ENCODE data around the gene DYNLL1. TPM values are rescaled to one million over a fixed set of nuclear protein-coding genes. Genes with fewer than 3 reads are reported as not detected.

Gene DYNLL1
- total and polyA plus RNA-seq, 2 of the 13 experiments (the other 11 are each of a cell fraction or from before 2014, with no cell fraction given), result 271 to 294 TPM

GRCh38 chr12:120534203-120534702 is 38.3 kb downstream of the DYNLL1 start, which contains the start of gene RNF10 (continued):
- no peak for TF ChIP-seq ATF3 (CRISPR knock-in tag; IDR thresholded peaks at IDR 0.05)
- TF ChIP-seq SMARCE1 (IDR thresholded peaks at IDR 0.05; ENCODE audit: borderline replicate concordance), result no peak
- no peak for TF ChIP-seq ZNF224 (CRISPR knock-in tag; IDR thresholded peaks at IDR 0.05)
- TF ChIP-seq ZMYM4 (CRISPR knock-in tag; IDR thresholded peaks at IDR 0.05), result no peak
- peak; percentile 96 for TF ChIP-seq POLR2G (IDR thresholded peaks at IDR 0.05; ENCODE audit: low read depth, low read length)
- TF ChIP-seq CREM (IDR thresholded peaks at IDR 0.05), result peak; percentile 69
- TF ChIP-seq CREM (CRISPR knock-in tag; IDR thresholded peaks at IDR 0.05), result no peak
- TF ChIP-seq EEA1 (CRISPR knock-in tag; IDR thresholded peaks at IDR 0.05; ENCODE audit: borderline replicate concordance), result no peak
- TF ChIP-seq NFE2 (CRISPR knock-in tag; IDR thresholded peaks at IDR 0.05), result no peak
- TF ChIP-seq GATA4 (IDR thresholded peaks at IDR 0.05; ENCODE audit: borderline replicate concordance, low read depth), result peak; percentile 48; the same call in 1 of the 2 replicates
- peak; percentile 73; the same call in 1 of the 2 replicates for TF ChIP-seq DR1 (CRISPR knock-in tag; IDR thresholded peaks at IDR 0.05)
- no peak for TF ChIP-seq HHEX (CRISPR knock-in tag; IDR thresholded peaks at IDR 0.05)
- TF ChIP-seq TCF7 (IDR thresholded peaks at IDR 0.05; ENCODE audit: low read depth), result no peak
- no peak for TF ChIP-seq E2F1 (CRISPR knock-in tag; IDR thresholded peaks at IDR 0.05)
- TF ChIP-seq TEAD3 (CRISPR knock-in tag; optimal IDR thresholded peaks at IDR 0.05; ENCODE audit: borderline replicate concordance), result peak; percentile 15
- 0 out of 2 replicates have a peak, but pooled peaks have one; percentile 30 for TF ChIP-seq SIX1 (CRISPR knock-in tag; IDR thresholded peaks at IDR 0.05; ENCODE audit: borderline replicate concordance)
- TF ChIP-seq ZNF282 (IDR thresholded peaks at IDR 0.05; ENCODE audit: partially characterized antibody), result no peak
- TF ChIP-seq ZNF333 (CRISPR knock-in tag; IDR thresholded peaks at IDR 0.05; ENCODE audit: borderline replicate concordance), result no peak
- TF ChIP-seq ZNF788 (CRISPR knock-in tag; IDR thresholded peaks at IDR 0.05; ENCODE audit: borderline replicate concordance), result no peak
- TF ChIP-seq GLMP (CRISPR knock-in tag; IDR thresholded peaks at IDR 0.05; ENCODE audit: borderline replicate concordance), result no peak
- TF ChIP-seq CCAR2 (optimal IDR thresholded peaks at IDR 0.05; ENCODE audit: low read depth, low read length), result no peak
- TF ChIP-seq SATB2 (CRISPR knock-in tag; IDR thresholded peaks at IDR 0.05), result no peak
- no peak for TF ChIP-seq ZNF790 (CRISPR knock-in tag; IDR thresholded peaks at IDR 0.05; ENCODE audit: borderline replicate concordance)
- no peak for TF ChIP-seq ZNF160 (CRISPR knock-in tag; IDR thresholded peaks at IDR 0.05)
- TF ChIP-seq SPEN (CRISPR knock-in tag; IDR thresholded peaks at IDR 0.05; ENCODE audit: low read depth), result peak; percentile 63; the same call in 1 of the 2 replicates
- no peak for TF ChIP-seq CBFB (CRISPR knock-in tag; IDR thresholded peaks at IDR 0.05)
- no peak for TF ChIP-seq ZHX1 (CRISPR knock-in tag; IDR thresholded peaks at IDR 0.05; ENCODE audit: low read depth)
- no peak for TF ChIP-seq SMAD1 (CRISPR knock-in tag; IDR thresholded peaks at IDR 0.05; ENCODE audit: borderline replicate concordance, low read depth)
- no peak for TF ChIP-seq ZNF274 (CRISPR knock-in tag; IDR thresholded peaks at IDR 0.05)
